Osteocyte (in vitro differentiated cells): Measurements from ENCODE around the gene ACTR3. TPM values are rescaled to one million over a fixed set of nuclear protein-coding genes. Genes with fewer than 3 reads are reported as not detected.

ENCODE experiments used
- DNase-seq: peaks from one replicate; pipeline ENCODE4 v3.0.0; 2021; ENCODE audit warnings: mixed read lengths; ENCODE audit not compliant: unreplicated experiment; ENCODE audit errors: extremely low spot score
- H3K27ac Mint-ChIP-seq: one replicate; pipeline ENCODE4 v1.8.0; 2021; ENCODE audit warnings: mild to moderate bottlenecking, mixed read lengths; ENCODE audit not compliant: unreplicated experiment
- H3K27me3 Mint-ChIP-seq: one replicate; pipeline ENCODE4 v1.8.0; 2021; ENCODE audit warnings: mixed read lengths; ENCODE audit not compliant: unreplicated experiment
- H3K36me3 Mint-ChIP-seq: one replicate; pipeline ENCODE4 v1.8.0; 2021; ENCODE audit warnings: mixed read lengths; ENCODE audit not compliant: unreplicated experiment
- H3K4me1 Mint-ChIP-seq: one replicate; pipeline ENCODE4 v1.8.0; 2021; ENCODE audit warnings: mixed read lengths; ENCODE audit not compliant: unreplicated experiment
- H3K4me3 Mint-ChIP-seq: one replicate; pipeline ENCODE4 v1.8.0; 2021; ENCODE audit warnings: mild to moderate bottlenecking, moderate library complexity, mixed read lengths; ENCODE audit not compliant: unreplicated experiment
- H3K9me3 Mint-ChIP-seq: one replicate; pipeline ENCODE4 v1.8.0; 2021; ENCODE audit warnings: mixed read lengths; ENCODE audit not compliant: unreplicated experiment
- CTCF ChIP-seq: fragments of 200-600 bp; sonication (generic); IDR thresholded peaks from 2 replicates; pipeline ENCODE4 v1.5.0; 2021; ENCODE audit warnings: antibody characterized with exemption, mild to moderate bottlenecking, moderate library complexity
- total RNA-seq: library from RNA; stranded (reverse); gene quantifications from 2 replicates; pipeline ENCODE4 v1.2.1, GENCODE V29; 2021

Gene ACTR3
- total RNA-seq, 1 donor from 2014 or later, result 255 TPM

GRCh38 chr2:113910967-113911678 is 21.2 kb downstream of the ACTR3 start:
- Mint-ChIP-seq H3K36me3 (peaks cover 22% of the 10 kb centered on the region), H3K4me1 (peaks cover 27% of the 10 kb centered on the region), H3K27ac (peak overlapping the region; percentile 0), H3K4me3 (no peak overlapping the region), H3K9me3 (peaks cover 9% of the 10 kb centered on the region), H3K27me3 (no peaks in the 10 kb centered on the region)
- TF ChIP-seq CTCF, result no peak
- no peak for DNase-seq

- H3K36me3 Mint-ChIP-seq, result peaks cover 38% of the 10 kb centered on the region
- DNase-seq, result no peak
- no peak for TF ChIP-seq CTCF
- H3K4me1 Mint-ChIP-seq, result peaks cover 13% of the 10 kb centered on the region
- no peaks in the 10 kb centered on the region for H3K9me3 Mint-ChIP-seq
- no peaks in the 10 kb centered on the region for H3K27me3 Mint-ChIP-seq
- H3K27ac Mint-ChIP-seq, result no peak overlapping the region
- no peak overlapping the region for H3K4me3 Mint-ChIP-seq
Observed at GRCh38 chr2:113915082-113915819, 25.4 kb downstream of the ACTR3 start.

- Mint-ChIP-seq H3K36me3 (peaks cover 43% of the 10 kb centered on the region), H3K27ac (no peak overlapping the region), H3K4me1 (peaks cover 11% of the 10 kb centered on the region), H3K9me3 (no peaks in the 10 kb centered on the region), H3K27me3 (no peaks in the 10 kb centered on the region), H3K4me3 (no peak overlapping the region)
- TF ChIP-seq CTCF, result no peak
- no peak for DNase-seq
Observed at GRCh38 chr2:113918229-113918628, 28.3 kb downstream of the ACTR3 start.

GRCh38 chr2:113920996-113921395 is 31.1 kb downstream of the ACTR3 start:
- Mint-ChIP-seq H3K4me1 (peaks cover 11% of the 10 kb centered on the region), H3K27me3 (no peaks in the 10 kb centered on the region), H3K36me3 (peaks cover 38% of the 10 kb centered on the region), H3K9me3 (no peaks in the 10 kb centered on the region), H3K27ac (peak overlapping the region; percentile 56), H3K4me3 (no peak overlapping the region)
- no peak for DNase-seq
- TF ChIP-seq CTCF, result no peak

- Mint-ChIP-seq H3K4me1 (peaks cover 8% of the 10 kb centered on the region), H3K27ac (no peak overlapping the region), H3K4me3 (no peak overlapping the region), H3K27me3 (no peaks in the 10 kb centered on the region), H3K36me3 (peaks cover 36% of the 10 kb centered on the region), H3K9me3 (no peaks in the 10 kb centered on the region)
- DNase-seq, result no peak
- TF ChIP-seq CTCF, result no peak
Observed at GRCh38 chr2:113922335-113922734, 32.4 kb downstream of the ACTR3 start.
